HepG2 (cell line): Measurements from ENCODE around the gene MRPL10. TPM values are rescaled to one million over a fixed set of nuclear protein-coding genes. Genes with fewer than 3 reads are reported as not detected.

Source experiments
- ATAC-seq: fragments of 200-7000 bp; cut with Tn5 transposase; 3 replicates; pipeline ENCODE4 v1.9.1; 2020; ENCODE audit warnings: mild to moderate bottlenecking, moderate library complexity
- BruUV-seq: library from RNA; stranded (reverse); fragments of 400-500 nt; replicated peaks from 2 replicates; lab custom pipeline; 2021; lab: Mats Ljungman, UMichigan
- CTCF ChIA-PET: fragments of 300-600 bp; formaldehyde crosslinking; extraction: SDS; loops from one replicate; lab custom pipeline; 2021; ENCODE audit warnings: low total read pairs, inconsistent platforms, low intra/inter-chr PET ratio; lab: Yijun Ruan, JAX
- POLR2A ChIA-PET: fragments of 350-600 bp; sonication (Branson Sonifier 250); formaldehyde crosslinking; loops from one replicate; lab custom pipeline; 2020; ENCODE audit warnings: antibody characterized with exemption, inconsistent platforms; lab: Yijun Ruan, JAX
- DNase-seq: peaks from one replicate; pipeline ENCODE4 v3.0.0-alpha.2; 2015; ENCODE audit warnings: low spot score
- FAIRE-seq: peaks from 3 replicates; lab custom pipeline; 2011; peaks lifted over from hg19 to GRCh38; lab: Jason Lieb, UNC
- H2AFZ ChIP-seq: one replicate; pipeline ENCODE4 v1.6.1; 2011; ENCODE audit warnings: low read length, inconsistent platforms
- H3K27ac ChIP-seq: fragments of 300-600 bp; 3 replicates; pipeline ENCODE4 v1.8.0; 2011; ENCODE audit warnings: mixed run types, mild to moderate bottlenecking, mixed read lengths, low read length, inconsistent platforms; ENCODE audit not compliant: insufficient read depth; ENCODE audit errors: extremely low read length
- H3K27me3 ChIP-seq, 2 experiments: fragments of 200-600 bp in 1 of 2; 2 replicates in 1 of 2; 3 replicates in 1 of 2; pipeline versions ENCODE4 v1.6.0 to v1.8.0; 2011; ENCODE audit warnings: low read length in 2 of 2, mild to moderate bottlenecking in 2 of 2, moderate library complexity in 2 of 2, inconsistent platforms in 1 of 2; ENCODE audit not compliant: insufficient read depth in 2 of 2, control insufficient read depth in 1 of 2
- H3K36me3 ChIP-seq, 2 experiments: fragments of 200-600 bp in 1 of 2; replicated peaks in 1 of 2; 2 replicates in 1 of 2; 3 replicates in 1 of 2; pipeline versions ENCODE4 v1.5.1 to v1.8.0; 2011; ENCODE audit warnings: low read length in 2 of 2, inconsistent platforms in 1 of 2; ENCODE audit not compliant: insufficient read depth in 2 of 2, control insufficient read depth in 1 of 2
- H3K4me1 ChIP-seq: 2 replicates; pipeline ENCODE4 v1.5.1; 2012; ENCODE audit warnings: low read length, inconsistent platforms; ENCODE audit not compliant: insufficient read depth
- H3K4me2 ChIP-seq: 2 replicates; pipeline ENCODE4 v1.6.0; 2011; ENCODE audit warnings: low read depth, low read length, inconsistent platforms
- H3K4me3 ChIP-seq, 3 experiments: fragments of 200-600 bp in 1 of 3; sonication (generic), shearing (Covaris generic) in 1 of 3; replicated peaks in 1 of 3; 2 replicates each; pipeline ENCODE4 v1.5.1; 2011 to 2016; ENCODE audit warnings: low read length in 3 of 3, inconsistent platforms in 2 of 3, low read depth in 2 of 3, mild to moderate bottlenecking in 2 of 3, control low read depth in 1 of 3, mixed read lengths in 1 of 3; ENCODE audit not compliant: insufficient read depth in 1 of 3
- H3K79me2 ChIP-seq: one replicate; pipeline ENCODE4 v1.6.1; 2011; ENCODE audit warnings: low read length, inconsistent platforms; ENCODE audit not compliant: insufficient read depth
- H3K9ac ChIP-seq: 2 replicates; pipeline ENCODE4 v1.6.0; 2011; ENCODE audit warnings: mild to moderate bottlenecking, low read depth, low read length, inconsistent platforms; ENCODE audit not compliant: insufficient read depth
- H3K9me3 ChIP-seq: 2 replicates; pipeline ENCODE4 v1.5.1; 2012; ENCODE audit warnings: mild to moderate bottlenecking, low read length
- H4K20me1 ChIP-seq: 2 replicates; pipeline ENCODE4 v1.6.0; 2011; ENCODE audit warnings: inconsistent platforms, mild to moderate bottlenecking, low read length, moderate library complexity; ENCODE audit not compliant: insufficient read depth
- BORCS8-MEF2B ChIP-seq: sonication (generic); formaldehyde crosslinking; IDR thresholded peaks from 2 replicates; pipeline ENCODE4 v1.8.0; 2022; ENCODE audit warnings: mild to moderate bottlenecking, missing genetic modification reagents
- CREB1 ChIP-seq, 2 experiments: fragments of 450-650 bp in 1 of 2; IDR thresholded peaks; 2 replicates each; pipeline ENCODE4 v1.6.1; 2016 to 2017; ENCODE audit warnings: control low read depth in 1 of 2, mild to moderate bottlenecking in 1 of 2, missing compliant biosample characterization in 1 of 2, missing genetic modification characterization in 1 of 2
- FOXP1 ChIP-seq, 2 experiments: fragments of 450-650 bp in 1 of 2; IDR thresholded peaks; 2 replicates each; pipeline ENCODE4 v1.6.1; 2017 to 2018; ENCODE audit warnings: antibody characterized with exemption in 1 of 2
- GLI4 ChIP-seq: sonication (generic); formaldehyde crosslinking; IDR thresholded peaks from 2 replicates; pipeline ENCODE4 v1.5.1; 2020; ENCODE audit warnings: missing genetic modification reagents, mild to moderate bottlenecking, moderate library complexity, borderline replicate concordance
- PAXIP1 ChIP-seq: sonication (generic); formaldehyde crosslinking; conservative IDR thresholded peaks from 2 replicates; pipeline ENCODE4 v1.4.0; 2020; ENCODE audit warnings: mild to moderate bottlenecking, missing genetic modification reagents, moderate library complexity
- SP5 ChIP-seq: IDR thresholded peaks from 2 replicates; pipeline ENCODE4 v1.6.1; 2016; ENCODE audit warnings: low read depth, borderline replicate concordance
- TBX2 ChIP-seq: sonication (generic); formaldehyde crosslinking; IDR thresholded peaks from 2 replicates; pipeline ENCODE4 v1.5.0; 2020; ENCODE audit warnings: missing genetic modification reagents, mild to moderate bottlenecking, borderline replicate concordance
- YEATS2 ChIP-seq: sonication (generic); formaldehyde crosslinking; IDR thresholded peaks from 2 replicates; pipeline ENCODE4 v1.4.0; 2020; ENCODE audit warnings: missing genetic modification reagents, borderline replicate concordance
- ZC3H13 ChIP-seq: sonication (generic); formaldehyde crosslinking; IDR thresholded peaks from 2 replicates; pipeline ENCODE4 v1.8.1; 2023; ENCODE audit warnings: mild to moderate bottlenecking, missing genetic modification reagents, moderate library complexity
- ZHX2 ChIP-seq, 2 experiments: sonication (generic) in 1 of 2; formaldehyde crosslinking in 1 of 2; IDR thresholded peaks; 2 replicates each; pipeline versions ENCODE4 v1.6.1 to v1.9.0; 2014 to 2022; ENCODE audit warnings: antibody characterized with exemption in 1 of 2, borderline replicate concordance in 1 of 2, inconsistent platforms in 1 of 2, low read depth in 1 of 2, missing genetic modification reagents in 1 of 2
- ZNF354B ChIP-seq: sonication (generic); formaldehyde crosslinking; IDR thresholded peaks from 2 replicates; pipeline ENCODE4 v1.8.0; 2022; ENCODE audit warnings: mild to moderate bottlenecking, missing genetic modification reagents
- ZNF674 ChIP-seq: sonication (generic); formaldehyde crosslinking; IDR thresholded peaks from 2 replicates; pipeline ENCODE4 v1.5.0; 2020; ENCODE audit warnings: low read depth, mild to moderate bottlenecking, missing genetic modification reagents
- WGBS: methylation state at CpG from one replicate; pipeline ENCODE4 v1.1.6; 2017; ENCODE audit warnings: low lambda C conversion rate; 5-methylcytosine and 5-hydroxymethylcytosine counted together
- in situ Hi-C: cut with HindIII; loops from 2 replicates; pipeline ENCODE4 v1.10.0; 2017; ENCODE audit warnings: low pct_unique_long_range_greater_than_20kb; ENCODE audit not compliant: extremely low pct_ligation_motif_present
- intact Hi-C: fragments of 100-400 bp; cut with micrococcal nuclease; formaldehyde crosslinking; loops from one replicate; pipeline ENCODE4 v1.10.0; 2022; ENCODE audit not compliant: unreplicated experiment
- polyA plus RNA-seq, 8 experiments: library from polyadenylated mRNA; depleted of rRNA in 3 of 8; stranded (reverse) in 7 of 8; unstranded in 1 of 8; fragments of >200 nt; fragmentation: Illumina TruSeq in 4 of 8; extraction: Trizol in 4 of 8; gene quantifications; 2 replicates each; pipeline versions ENCODE4 v1.2.1 to v1.2.3, GENCODE V29; 2011 to 2016; ENCODE audit warnings: low read depth in 4 of 8, missing spikeins in 1 of 8, mixed read lengths in 1 of 8; ENCODE audit not compliant: insufficient read depth in 1 of 8
- total RNA-seq, 5 experiments: library from RNA; depleted of rRNA; stranded (reverse); fragments of >200 nt; fragmentation: Illumina TruSeq; extraction: Trizol; gene quantifications; 2 replicates each; pipeline ENCODE4 v1.2.3, GENCODE V29; 2016; ENCODE audit warnings: low read depth in 1 of 5
- TF ChIP-seq, protein P1 (sequence below): sonication (generic); formaldehyde crosslinking; IDR thresholded peaks from 2 replicates; pipeline ENCODE4 v1.9.0; 2021; ENCODE audit warnings: missing genetic modification reagents, borderline replicate concordance

The MRPL10 gene
- total and polyA plus RNA-seq, 2 of the 13 experiments (the other 11 are each of a cell fraction or from before 2014, with no cell fraction given): 56.7 to 149 TPM

DNA sequence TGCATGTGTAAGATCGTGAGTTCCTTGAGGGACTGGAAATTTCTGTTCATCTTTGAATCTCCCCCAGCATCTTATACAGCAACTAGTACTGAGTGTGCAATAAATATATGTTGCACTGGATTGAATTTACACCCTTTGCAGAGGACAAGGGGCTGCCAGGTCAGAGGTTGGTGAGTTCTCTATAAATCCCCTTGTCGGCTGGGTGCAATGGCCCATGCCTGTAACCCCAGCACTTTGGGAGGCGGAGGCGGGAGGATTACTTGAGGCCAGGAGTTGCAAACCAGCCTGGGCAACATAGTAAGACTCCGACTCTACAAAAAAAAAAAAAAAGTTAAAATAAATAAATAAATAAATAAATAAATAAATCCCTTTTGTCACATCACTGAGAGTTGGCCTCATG, 29.0 kb upstream of the MRPL10 start:
- no peaks in the 10 kb centered on the region for H3K79me2 ChIP-seq
- H4K20me1 ChIP-seq: no peaks in the 10 kb centered on the region
- peaks cover 2 to 30% of the 10 kb centered on the region in 2 experiments for H3K27me3 ChIP-seq
- no peak overlapping the region for H3K9ac ChIP-seq
- no peak overlapping the region for H2AFZ ChIP-seq
- POLR2A ChIA-PET: interaction anchor here (1.2 kb wide), 2 partner anchors 29 to 35 kb away, joined by 3 read pairs; partner anchors contain the start of genes LRRC46, MRPL10 and SP2
- no peaks in the 10 kb centered on the region for H3K36me3 ChIP-seq
- H3K27ac ChIP-seq: no peak overlapping the region
- intact Hi-C loops: no loop called here
- in situ Hi-C loops: no loop called here
- BruUV-seq: no TSS peak
- no peak overlapping the region for H3K4me3 ChIP-seq
- H3K4me1 ChIP-seq: peaks cover 16% of the 10 kb centered on the region
- 47% methylated on average over 5 of the region's 5 CpGs for WGBS
- no peak overlapping the region for H3K4me2 ChIP-seq
- no peak for DNase-seq
- CTCF ChIA-PET: no interaction called here
- no peak for ATAC-seq
- no peak for FAIRE-seq
- no peaks in the 10 kb centered on the region for H3K9me3 ChIP-seq
- TF ChIP-seq SP5 (no peak), ZNF354B (CRISPR knock-in tag) (no peak), GLI4 (CRISPR knock-in tag) (no peak), YEATS2 (CRISPR knock-in tag) (no peak), ZHX2 (IDR thresholded peaks at IDR 0.05; ENCODE audit: low read depth) (no peak), ZHX2 (CRISPR knock-in tag; IDR thresholded peaks at IDR 0.05; ENCODE audit: borderline replicate concordance) (no peak), FOXP1 (IDR thresholded peaks at IDR 0.05) (no peak), FOXP1 (CRISPR knock-in tag; IDR thresholded peaks at IDR 0.05) (no peak), CREB1 (IDR thresholded peaks at IDR 0.05) (no peak), CREB1 (CRISPR knock-in tag; IDR thresholded peaks at IDR 0.05) (no peak), ZC3H13 (CRISPR knock-in tag) (no peak), ZNF674 (CRISPR knock-in tag) (no peak), BORCS8-MEF2B (no peak), TBX2 (CRISPR knock-in tag) (no peak), PAXIP1 (CRISPR knock-in tag) (no peak)
- TF ChIP-seq, protein P1, sequence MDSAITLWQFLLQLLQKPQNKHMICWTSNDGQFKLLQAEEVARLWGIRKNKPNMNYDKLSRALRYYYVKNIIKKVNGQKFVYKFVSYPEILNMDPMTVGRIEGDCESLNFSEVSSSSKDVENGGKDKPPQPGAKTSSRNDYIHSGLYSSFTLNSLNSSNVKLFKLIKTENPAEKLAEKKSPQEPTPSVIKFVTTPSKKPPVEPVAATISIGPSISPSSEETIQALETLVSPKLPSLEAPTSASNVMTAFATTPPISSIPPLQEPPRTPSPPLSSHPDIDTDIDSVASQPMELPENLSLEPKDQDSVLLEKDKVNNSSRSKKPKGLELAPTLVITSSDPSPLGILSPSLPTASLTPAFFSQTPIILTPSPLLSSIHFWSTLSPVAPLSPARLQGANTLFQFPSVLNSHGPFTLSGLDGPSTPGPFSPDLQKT: no peak
